Tibial nerve (tissue), 4 donors: ENCODE data around the gene IL10RA. TPM values are rescaled to one million over a fixed set of nuclear protein-coding genes. Genes with fewer than 3 reads are reported as not detected.

Experiments used
- DNase-seq, 2 donors: peaks; one replicate each; pipeline ENCODE4 v3.0.0-alpha.2; 2019; ENCODE audit warnings: low spot score in 2 of 2
- H3K27ac ChIP-seq, 4 donors: fragments of 200-600 bp; sonication (generic) in 3 of 4; one replicate each; pipeline ENCODE4 v1.5.1; 2017 to 2019; ENCODE audit warnings: mild to moderate bottlenecking in 1 of 4
- H3K27me3 ChIP-seq, 2 donors: fragments of 200-600 bp; sonication (generic) in 1 of 2; one replicate each; pipeline versions ENCODE4 v1.5.1 to v1.6.0; 2017 to 2019
- H3K36me3 ChIP-seq, 3 donors: fragments of 200-600 bp; sonication (generic); one replicate each; pipeline ENCODE4 v1.5.1; 2018 to 2019
- H3K4me1 ChIP-seq, 4 donors: fragments of 200-600 bp; sonication (generic) in 3 of 4; one replicate each; pipeline ENCODE4 v1.5.1; 2017 to 2019
- H3K4me3 ChIP-seq, 4 donors: fragments of 200-600 bp; sonication (generic) in 3 of 4; one replicate each; pipeline ENCODE4 v1.5.1; 2017 to 2019; ENCODE audit warnings: mild to moderate bottlenecking in 1 of 4, moderate library complexity in 1 of 4
- H3K9me3 ChIP-seq, 4 donors: fragments of 200-600 bp; sonication (generic) in 3 of 4; one replicate each; pipeline ENCODE4 v1.5.1; 2017 to 2019
- EP300 ChIP-seq, 2 donors: sonication (generic); formaldehyde crosslinking; IDR thresholded peaks; one replicate each; pipeline ENCODE4 v1.6.1; 2017; ENCODE audit warnings: antibody characterized with exemption in 2 of 2, mild to moderate bottlenecking in 1 of 2
- POLR2A ChIP-seq, 2 donors: fragments of 450-650 bp; IDR thresholded peaks; one replicate each; pipeline ENCODE4 v1.6.1; 2017; ENCODE audit warnings: antibody characterized with exemption in 2 of 2, mild to moderate bottlenecking in 2 of 2, moderate library complexity in 2 of 2
- WGBS, 2 donors: methylation state at CpG; one replicate each; pipeline ENCODE4 v1.1.5; 2018; 5-methylcytosine and 5-hydroxymethylcytosine counted together
- total RNA-seq, 4 donors: library from RNA; depleted of rRNA; stranded (reverse); fragments of >200 nt; gene quantifications; one replicate each; pipeline ENCODE4 v1.1.0, GENCODE V29; 2016
- TF ChIP-seq, protein P1 (sequence below), 5 experiments: fragments of 200-600 bp in 3 of 5; fragments of 450-650 bp in 2 of 5; sonication (generic) in 3 of 5; IDR thresholded peaks; one replicate each; pipeline ENCODE4 v1.5.1; 2016 to 2019; ENCODE audit warnings: antibody characterized with exemption in 5 of 5, mild to moderate bottlenecking in 3 of 5, moderate library complexity in 2 of 5

The IL10RA gene
- total RNA-seq, result 10 to 100 TPM; 16.7 to 42.0 (median 25.9) TPM

DNA sequence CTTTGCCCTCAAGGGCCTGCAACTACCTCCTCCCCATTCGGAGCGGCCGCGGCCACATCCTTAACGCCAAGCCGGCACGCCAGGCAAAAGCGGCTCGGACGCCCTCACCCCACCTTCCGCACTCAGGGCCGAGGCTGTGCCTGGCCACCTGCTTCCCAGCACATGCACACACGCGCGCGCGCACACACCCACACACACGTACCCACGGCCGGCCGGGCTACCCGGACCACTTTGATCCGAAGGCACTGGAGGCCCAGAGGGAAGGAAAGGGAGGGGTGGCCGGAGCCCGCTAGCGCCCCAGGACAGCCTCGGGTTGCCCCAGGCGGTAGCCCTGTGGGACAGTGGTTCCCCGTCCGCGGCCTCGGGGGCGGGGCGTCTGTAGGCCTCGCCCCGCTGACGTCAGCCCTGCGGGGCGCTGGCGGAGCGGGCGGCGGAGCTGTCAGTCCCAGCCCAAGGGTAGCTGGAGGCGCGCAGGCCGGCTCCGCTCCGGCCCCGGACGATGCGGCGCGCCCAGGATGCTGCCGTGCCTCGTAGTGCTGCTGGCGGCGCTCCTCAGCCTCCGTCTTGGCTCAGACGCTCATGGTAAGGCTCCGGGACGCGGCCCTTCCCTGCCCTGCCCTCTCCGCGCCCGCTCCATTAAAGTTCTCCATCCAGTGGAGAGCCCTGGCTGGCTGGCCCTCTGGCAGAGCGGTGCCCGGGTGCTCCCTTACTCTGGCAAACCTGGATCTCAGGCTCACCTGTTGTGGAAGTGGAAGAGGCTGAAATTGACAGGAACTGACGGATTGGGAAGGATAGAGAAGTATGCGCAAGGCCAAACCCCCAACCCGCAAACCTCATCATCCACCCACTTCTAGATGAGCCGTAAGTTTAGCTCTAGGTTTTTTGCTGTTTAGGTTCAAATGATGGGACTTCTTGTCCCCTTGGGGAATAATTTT, at the start of gene IL10RA:
TSS of gene IL10RA (plus strand) at position 442 of the 935 bp plus-strand sequence. CDS start at position 516, 74 bp downstream.
- Histone ChIP-seq H3K4me1 (peaks cover 0 to 12% (median 6%) of the 10 kb centered on the region in 4 donors), H3K4me3 (peak within 1 kb of the TSS; percentile 26 to 57 (median 48)), H3K9me3 (no peaks in the 10 kb centered on the region), H3K27me3 (peaks cover 0 to 27% of the 10 kb centered on the region in 2 donors), H3K27ac (peak within 1 kb of the TSS in 3 of 4 donors; percentile 62 to 83 (median 75)), H3K36me3 (peaks cover 0 to 5% (median 0%) of the 10 kb centered on the region in 3 donors)
- WGBS, 2 donors, result 4% methylated on average over 42 to 45 of the region's 71 CpGs
- peak in 1 of 2 donors; percentile 40 for TF ChIP-seq EP300 (IDR thresholded peaks at IDR 0.05)
- peak; percentile 74 for TF ChIP-seq POLR2A (IDR thresholded peaks at IDR 0.05)
- TF ChIP-seq, protein P1, sequence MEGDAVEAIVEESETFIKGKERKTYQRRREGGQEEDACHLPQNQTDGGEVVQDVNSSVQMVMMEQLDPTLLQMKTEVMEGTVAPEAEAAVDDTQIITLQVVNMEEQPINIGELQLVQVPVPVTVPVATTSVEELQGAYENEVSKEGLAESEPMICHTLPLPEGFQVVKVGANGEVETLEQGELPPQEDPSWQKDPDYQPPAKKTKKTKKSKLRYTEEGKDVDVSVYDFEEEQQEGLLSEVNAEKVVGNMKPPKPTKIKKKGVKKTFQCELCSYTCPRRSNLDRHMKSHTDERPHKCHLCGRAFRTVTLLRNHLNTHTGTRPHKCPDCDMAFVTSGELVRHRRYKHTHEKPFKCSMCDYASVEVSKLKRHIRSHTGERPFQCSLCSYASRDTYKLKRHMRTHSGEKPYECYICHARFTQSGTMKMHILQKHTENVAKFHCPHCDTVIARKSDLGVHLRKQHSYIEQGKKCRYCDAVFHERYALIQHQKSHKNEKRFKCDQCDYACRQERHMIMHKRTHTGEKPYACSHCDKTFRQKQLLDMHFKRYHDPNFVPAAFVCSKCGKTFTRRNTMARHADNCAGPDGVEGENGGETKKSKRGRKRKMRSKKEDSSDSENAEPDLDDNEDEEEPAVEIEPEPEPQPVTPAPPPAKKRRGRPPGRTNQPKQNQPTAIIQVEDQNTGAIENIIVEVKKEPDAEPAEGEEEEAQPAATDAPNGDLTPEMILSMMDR (IDR thresholded peaks at IDR 0.05), result peak in 1 of 5 experiments; percentile 14
- DNase-seq, result peak; percentile 32 to 39

DNA sequence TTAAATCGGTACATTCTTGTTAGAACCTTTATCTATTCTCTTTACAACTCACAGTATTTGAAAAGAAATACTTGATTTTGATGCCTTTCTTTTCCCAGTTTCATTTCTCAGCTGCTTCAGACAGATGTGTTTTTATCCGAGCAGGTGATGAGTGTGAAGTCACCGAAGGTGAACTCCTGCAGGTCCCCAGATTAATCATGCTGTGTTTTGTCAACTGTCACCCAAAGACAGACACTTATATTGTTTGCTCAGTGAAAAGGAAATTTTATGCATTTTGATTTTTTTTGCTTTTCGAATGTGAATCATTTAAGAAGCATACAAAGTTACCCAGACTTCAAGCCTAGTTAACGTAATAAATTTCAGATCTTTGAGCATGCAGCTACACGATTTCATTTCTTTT, 49.2 kb upstream of the IL10RA start:
- H3K4me3 ChIP-seq, result no peak overlapping the region
- TF ChIP-seq, protein P1 (IDR thresholded peaks at IDR 0.05), result no peak
- TF ChIP-seq POLR2A (IDR thresholded peaks at IDR 0.05) (no peak), EP300 (IDR thresholded peaks at IDR 0.05) (no peak)
- H3K4me1 ChIP-seq, result no peaks in the 10 kb centered on the region
- no peaks in the 10 kb centered on the region for H3K27me3 ChIP-seq
- no peaks in the 10 kb centered on the region for H3K36me3 ChIP-seq
- no peaks in the 10 kb centered on the region for H3K9me3 ChIP-seq
- DNase-seq, result no peak
- H3K27ac ChIP-seq, result no peak overlapping the region
- WGBS, 2 donors, result 61 to 66% methylated on average over 6 of the region's 6 CpGs

DNA sequence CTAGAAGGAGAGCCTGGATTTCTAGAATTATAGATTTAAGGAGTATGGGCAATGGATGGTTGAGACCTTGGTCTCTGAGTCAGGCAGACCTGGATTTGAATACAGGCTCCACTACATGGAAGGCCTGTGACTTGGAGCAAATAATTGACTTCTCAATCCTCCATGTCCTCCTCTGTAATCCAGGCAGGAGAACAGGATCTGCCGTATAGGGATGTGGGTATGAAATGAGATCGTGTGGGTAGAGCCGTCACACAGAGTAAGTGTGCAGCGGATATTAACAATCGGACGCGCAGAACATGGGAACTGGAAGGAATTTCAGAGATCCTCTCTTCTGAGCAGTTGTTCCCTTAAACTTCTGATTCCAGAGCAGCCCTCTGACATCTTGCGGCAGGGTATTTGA, 45.5 kb upstream of the IL10RA start:
- 88 to 96% methylated on average over 8 of the region's 8 CpGs for WGBS, 2 donors
- Histone ChIP-seq H3K4me3 (no peak overlapping the region), H3K27ac (no peak overlapping the region), H3K4me1 (no peaks in the 10 kb centered on the region), H3K36me3 (no peaks in the 10 kb centered on the region), H3K27me3 (no peaks in the 10 kb centered on the region), H3K9me3 (no peaks in the 10 kb centered on the region)
- no peak for TF ChIP-seq POLR2A (IDR thresholded peaks at IDR 0.05)
- no peak for TF ChIP-seq EP300 (IDR thresholded peaks at IDR 0.05)
- TF ChIP-seq, protein P1 (IDR thresholded peaks at IDR 0.05), result no peak
- no peak for DNase-seq

DNA sequence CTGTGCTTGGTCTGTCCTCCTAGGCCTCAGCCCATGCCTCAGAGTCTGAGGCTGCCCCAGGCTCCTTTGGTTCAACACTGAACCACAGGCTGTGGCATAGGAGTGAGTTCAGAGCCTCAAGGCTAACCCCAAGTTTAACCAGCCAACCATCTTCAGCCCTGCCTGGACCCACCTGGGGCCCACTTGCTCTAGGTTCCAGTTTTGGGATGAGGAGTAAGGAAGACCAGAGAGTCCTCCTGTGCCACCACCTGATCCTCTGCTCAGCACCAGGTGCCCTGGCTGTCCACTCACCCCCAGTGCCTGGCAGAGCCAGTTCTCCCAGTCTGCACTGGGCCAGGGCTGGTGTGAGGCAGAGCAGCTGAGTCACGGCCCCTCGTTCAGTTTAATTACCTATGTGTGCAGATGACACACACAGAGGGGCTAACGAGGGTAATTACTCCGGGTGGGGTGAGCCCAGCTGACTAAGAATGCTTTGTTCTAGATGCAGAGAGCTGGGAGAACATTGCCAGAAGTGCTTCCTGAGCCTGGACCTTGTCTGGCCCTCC, 45.0 kb upstream of the IL10RA start:
- no peaks in the 10 kb centered on the region for H3K27me3 ChIP-seq
- H3K9me3 ChIP-seq, result no peaks in the 10 kb centered on the region
- H3K27ac ChIP-seq, result no peak overlapping the region
- H3K36me3 ChIP-seq, result no peaks in the 10 kb centered on the region
- H3K4me1 ChIP-seq, result no peaks in the 10 kb centered on the region
- H3K4me3 ChIP-seq, result no peak overlapping the region
- no peak for DNase-seq
- TF ChIP-seq, protein P1 (IDR thresholded peaks at IDR 0.05), result no peak
- TF ChIP-seq EP300 (IDR thresholded peaks at IDR 0.05), result no peak
- TF ChIP-seq POLR2A (IDR thresholded peaks at IDR 0.05), result no peak
- 50 to 67% methylated on average over 4 of the region's 4 CpGs for WGBS, 2 donors
